Liver (tissue), 3 donors: Measurements from ENCODE around the gene HSPA12A.

ENCODE experiments used
- CTCF ChIP-seq: fragments of 150-350 bp; IDR thresholded peaks from 2 replicates; pipeline ENCODE4 v1.5.1; 2017; ENCODE audit warnings: improper control_type of control experiment, low read depth, low read length; ENCODE audit not compliant: missing input control
- EGR1 ChIP-seq, 2 donors: IDR thresholded peaks; 2 replicates each; pipeline ENCODE4 v1.6.1; 2016 to 2018; ENCODE audit warnings: antibody characterized with exemption in 2 of 2, low read depth in 2 of 2
- FOXA1 ChIP-seq: IDR thresholded peaks from 2 replicates; pipeline ENCODE4 v1.6.1; 2016; ENCODE audit warnings: antibody characterized with exemption
- GABPA ChIP-seq, 2 donors: IDR thresholded peaks in 1 of 2; conservative IDR thresholded peaks in 1 of 2; 2 replicates each; pipeline ENCODE4 v1.6.1; 2016; ENCODE audit warnings: antibody characterized with exemption in 2 of 2, mild to moderate bottlenecking in 1 of 2, moderate library complexity in 1 of 2
- RAD21 ChIP-seq, 2 donors: IDR thresholded peaks; 2 replicates each; pipeline ENCODE4 v1.6.1; 2016; ENCODE audit warnings: antibody characterized with exemption in 2 of 2, mild to moderate bottlenecking in 2 of 2
- REST ChIP-seq: IDR thresholded peaks from 2 replicates; pipeline ENCODE4 v1.6.1; 2016; ENCODE audit warnings: antibody characterized with exemption, mild to moderate bottlenecking
- RXRA ChIP-seq, 2 donors: IDR thresholded peaks; 2 replicates each; pipeline ENCODE4 v1.6.1; 2017 to 2018; ENCODE audit warnings: antibody characterized with exemption in 2 of 2, mild to moderate bottlenecking in 1 of 2
- SP1 ChIP-seq: IDR thresholded peaks from 2 replicates; pipeline ENCODE4 v1.6.1; 2018; ENCODE audit warnings: antibody characterized with exemption, mild to moderate bottlenecking
- TAF1 ChIP-seq: conservative IDR thresholded peaks from 2 replicates; pipeline ENCODE4 v1.6.1; 2016; ENCODE audit warnings: antibody characterized with exemption, mild to moderate bottlenecking
- TF ChIP-seq, protein P1 (sequence below): IDR thresholded peaks from 2 replicates; pipeline ENCODE4 v1.6.1; 2016; ENCODE audit warnings: antibody characterized with exemption
- donor health status: healthy.
- donor health status: healthy.

- TF ChIP-seq CTCF (no peak), SP1 (no peak), RXRA (IDR thresholded peaks at IDR 0.05) (no peak), REST (no peak), EGR1 (IDR thresholded peaks at IDR 0.05; ENCODE audit: low read depth in 2 of 2) (no peak), FOXA1 (no peak), TAF1 (no peak), GABPA (IDR thresholded peaks at IDR 0.05 in 1 of 2, conservative IDR thresholded peaks at IDR 0.05 in 1 of 2) (no peak), RAD21 (IDR thresholded peaks at IDR 0.05) (no peak)
- TF ChIP-seq, protein P1, sequence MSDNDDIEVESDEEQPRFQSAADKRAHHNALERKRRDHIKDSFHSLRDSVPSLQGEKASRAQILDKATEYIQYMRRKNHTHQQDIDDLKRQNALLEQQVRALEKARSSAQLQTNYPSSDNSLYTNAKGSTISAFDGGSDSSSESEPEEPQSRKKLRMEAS: no peak
These were observed 18.6 kb upstream of the HSPA12A start for GRCh38 chr10:116760919-116761318.
